CD14-positive monocyte (primary cell): ENCODE results near the gene TRIM7. TPM values are rescaled to one million over a fixed set of nuclear protein-coding genes. Genes with fewer than 3 reads are reported as not detected.
A peak's percentile ranks its signal among the peaks of the same experiment; 100 is the strongest.

Experiments
- DNase-seq, 3 donors: peaks; one replicate each; pipeline ENCODE4 v3.0.0-alpha.2; 2011 to 2022
- H2AFZ ChIP-seq: 2 replicates; pipeline ENCODE4 v1.6.0; 2012; ENCODE audit warnings: mild to moderate bottlenecking, low read depth, low read length, inconsistent platforms; ENCODE audit not compliant: insufficient read depth, poor library complexity, severe bottlenecking
- H3K27ac ChIP-seq, 2 donors: 1 replicate in 1 of 2; 2 replicates in 1 of 2; pipeline ENCODE4 v1.5.1; 2012 to 2013; ENCODE audit warnings: low read length in 2 of 2, control low read depth in 1 of 2, inconsistent platforms in 1 of 2, low read depth in 1 of 2, mild to moderate bottlenecking in 1 of 2
- H3K27me3 ChIP-seq, 2 donors: one replicate each; pipeline versions ENCODE4 v1.6.0 to v1.6.1; 2011 to 2013; ENCODE audit warnings: low read length in 2 of 2; ENCODE audit not compliant: control insufficient read depth in 2 of 2, insufficient read depth in 2 of 2
- H3K36me3 ChIP-seq, 2 donors: replicated peaks in 1 of 2; 1 replicate in 1 of 2; 2 replicates in 1 of 2; pipeline versions ENCODE4 v1.5.1 to v1.6.1; 2012 to 2013; ENCODE audit warnings: low read length in 2 of 2, control low read depth in 1 of 2, inconsistent platforms in 1 of 2, mild to moderate bottlenecking in 1 of 2; ENCODE audit not compliant: insufficient read depth in 2 of 2, control insufficient read depth in 1 of 2
- H3K4me1 ChIP-seq, 2 donors: 1 replicate in 1 of 2; 2 replicates in 1 of 2; pipeline versions ENCODE4 v1.5.1 to v1.6.1; 2012 to 2013; ENCODE audit warnings: low read length in 2 of 2, control low read depth in 1 of 2, inconsistent platforms in 1 of 2, mild to moderate bottlenecking in 1 of 2, moderate library complexity in 1 of 2; ENCODE audit not compliant: insufficient read depth in 2 of 2, control insufficient read depth in 1 of 2
- H3K4me2 ChIP-seq: replicated peaks from 2 replicates; pipeline ENCODE3; 2012; ENCODE audit warnings: low read length, moderate library complexity, mild to moderate bottlenecking; ENCODE audit not compliant: poor library complexity, severe bottlenecking; ENCODE audit errors: extremely low read depth
- H3K4me3 ChIP-seq, 3 experiments: fragments of 200-600 bp in 1 of 3; sonication (generic) in 1 of 3; replicated peaks in 1 of 3; 1 replicate in 2 of 3; 2 replicates in 1 of 3; pipeline ENCODE4 v1.5.1; 2011 to 2013; ENCODE audit warnings: low read length in 3 of 3, mild to moderate bottlenecking in 3 of 3, control low read depth in 2 of 3, low read depth in 2 of 3, inconsistent platforms in 1 of 3, moderate library complexity in 1 of 3
- H3K79me2 ChIP-seq: 2 replicates; pipeline ENCODE4 v1.6.0; 2012; ENCODE audit warnings: mild to moderate bottlenecking, control low read depth, inconsistent platforms, low read length, moderate library complexity; ENCODE audit not compliant: insufficient read depth
- H3K9ac ChIP-seq: 2 replicates; pipeline ENCODE4 v1.6.0; 2017; ENCODE audit warnings: low read length, mild to moderate bottlenecking; ENCODE audit not compliant: insufficient read depth, poor library complexity, severe bottlenecking
- H3K9me3 ChIP-seq, 2 donors: replicated peaks in 1 of 2; 1 replicate in 1 of 2; 2 replicates in 1 of 2; pipeline versions ENCODE4 v1.5.1 to v1.6.1; 2012 to 2013; ENCODE audit warnings: low read length in 2 of 2, control low read depth in 1 of 2; ENCODE audit not compliant: control insufficient read depth in 1 of 2, insufficient read depth in 1 of 2
- H4K20me1 ChIP-seq: 2 replicates; pipeline ENCODE4 v1.6.0; 2012; ENCODE audit warnings: mild to moderate bottlenecking, low read length, control low read depth, moderate library complexity; ENCODE audit not compliant: insufficient read depth
- H3K27ac Mint-ChIP-seq, 7 donors: one replicate each; pipeline ENCODE4 v1.8.0; 2020; ENCODE audit warnings: mild to moderate bottlenecking in 7 of 7, mixed read lengths in 7 of 7, moderate library complexity in 6 of 7, inconsistent platforms in 2 of 7
- H3K27me3 Mint-ChIP-seq, 3 donors: one replicate each; pipeline ENCODE4 v1.8.0; 2021 to 2022; ENCODE audit warnings: low read depth in 3 of 3, mild to moderate bottlenecking in 3 of 3, mixed read lengths in 3 of 3, moderate library complexity in 3 of 3, inconsistent platforms in 1 of 3
- H3K36me3 Mint-ChIP-seq, 2 donors: one replicate each; pipeline ENCODE4 v1.8.0; 2020; ENCODE audit warnings: mixed read lengths in 2 of 2, inconsistent platforms in 1 of 2, mild to moderate bottlenecking in 1 of 2
- H3K4me1 Mint-ChIP-seq: one replicate; pipeline ENCODE4 v1.8.0; 2020; ENCODE audit warnings: mild to moderate bottlenecking, mixed read lengths
- H3K4me3 Mint-ChIP-seq, 2 donors: one replicate each; pipeline ENCODE4 v1.8.0; 2020; ENCODE audit warnings: mild to moderate bottlenecking in 2 of 2, mixed read lengths in 2 of 2, moderate library complexity in 1 of 2
- H3K9me3 Mint-ChIP-seq, 7 donors: one replicate each; pipeline ENCODE4 v1.8.0; 2020 to 2022; ENCODE audit warnings: mixed read lengths in 7 of 7, mild to moderate bottlenecking in 6 of 7, moderate library complexity in 6 of 7, inconsistent platforms in 2 of 7
- WGBS: methylation state at CpG from one replicate; pipeline ENCODE4 v1.1.5; 2013; ENCODE audit warnings: missing lambda C conversion rate; ENCODE audit not compliant: insufficient coverage; 5-methylcytosine and 5-hydroxymethylcytosine counted together
- intact Hi-C, 2 donors: fragments of 100-400 bp; cut with micrococcal nuclease; formaldehyde crosslinking; loops; one replicate each; pipeline versions ENCODE4 v1.15.0 to v1.15.1; 2023
- polyA plus RNA-seq, 3 donors: library from polyadenylated mRNA; depleted of rRNA in 1 of 3; unstranded in 2 of 3; stranded (reverse) in 1 of 3; fragments of 300-500 nt in 2 of 3; fragments of >200 nt in 1 of 3; fragmentation: Illumina TruSeq in 2 of 3; gene quantifications; 1 replicate in 2 of 3; 2 replicates in 1 of 3; pipeline ENCODE4 v1.2.3, GENCODE V29; 2012 to 2021
- TF ChIP-seq, protein P1 (sequence below): fragments of 200-600 bp; IDR thresholded peaks from one replicate; pipeline ENCODE4 v1.8.0; 2022; ENCODE audit warnings: antibody characterized with exemption, mild to moderate bottlenecking

TRIM7 gene
- polyA plus RNA-seq, 3 donors = 9.5 to 12.8 (median 10.3) TPM

DNA sequence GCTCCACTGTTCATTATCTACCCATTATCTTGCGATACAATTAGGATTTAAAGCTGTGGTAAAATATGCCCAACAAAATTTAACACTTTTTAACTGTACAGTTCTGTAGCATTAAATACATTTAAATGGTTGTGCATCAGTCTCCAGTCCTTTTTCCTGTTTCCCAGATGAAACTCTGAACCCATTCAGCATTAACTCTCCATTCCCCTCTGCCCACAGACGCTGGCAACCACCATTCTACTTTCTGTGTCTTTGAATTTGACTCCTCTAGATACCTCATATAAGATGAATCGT lies 2.9 kb upstream of the TRIM7 start:
- DNase-seq = no peak
- intact Hi-C loops = no loop called here
- H3K27ac Mint-ChIP-seq = no peak overlapping the region
- Histone ChIP-seq H3K4me1 (peaks cover 41 to 49% of the 10 kb centered on the region in 2 donors), H3K4me3 (peak overlapping the region in 1 of 3 experiments; percentile 81), H3K4me2 (peak overlapping the region; percentile 93), H3K27ac (no peak overlapping the region), H3K27me3 (peaks cover 6 to 30% of the 10 kb centered on the region in 2 donors), H4K20me1 (no peaks in the 10 kb centered on the region), H3K9ac (no peak overlapping the region), H3K79me2 (no peaks in the 10 kb centered on the region), H3K36me3 (no peaks in the 10 kb centered on the region), H2AFZ (no peak overlapping the region), H3K9me3 (no peaks in the 10 kb centered on the region)
- peaks cover 44% of the 10 kb centered on the region for H3K4me1 Mint-ChIP-seq
- peak overlapping the region; percentile 92 to 99 for H3K4me3 Mint-ChIP-seq
- H3K9me3 Mint-ChIP-seq = peaks cover 0 to 16% (median 7%) of the 10 kb centered on the region in 7 donors
- H3K27me3 Mint-ChIP-seq = peaks cover 30 to 36% (median 31%) of the 10 kb centered on the region in 3 donors
- WGBS = 0% methylated on average over 1 of the region's 3 CpGs
- H3K36me3 Mint-ChIP-seq = peaks cover 8 to 13% of the 10 kb centered on the region in 2 donors
- TF ChIP-seq, protein P1, sequence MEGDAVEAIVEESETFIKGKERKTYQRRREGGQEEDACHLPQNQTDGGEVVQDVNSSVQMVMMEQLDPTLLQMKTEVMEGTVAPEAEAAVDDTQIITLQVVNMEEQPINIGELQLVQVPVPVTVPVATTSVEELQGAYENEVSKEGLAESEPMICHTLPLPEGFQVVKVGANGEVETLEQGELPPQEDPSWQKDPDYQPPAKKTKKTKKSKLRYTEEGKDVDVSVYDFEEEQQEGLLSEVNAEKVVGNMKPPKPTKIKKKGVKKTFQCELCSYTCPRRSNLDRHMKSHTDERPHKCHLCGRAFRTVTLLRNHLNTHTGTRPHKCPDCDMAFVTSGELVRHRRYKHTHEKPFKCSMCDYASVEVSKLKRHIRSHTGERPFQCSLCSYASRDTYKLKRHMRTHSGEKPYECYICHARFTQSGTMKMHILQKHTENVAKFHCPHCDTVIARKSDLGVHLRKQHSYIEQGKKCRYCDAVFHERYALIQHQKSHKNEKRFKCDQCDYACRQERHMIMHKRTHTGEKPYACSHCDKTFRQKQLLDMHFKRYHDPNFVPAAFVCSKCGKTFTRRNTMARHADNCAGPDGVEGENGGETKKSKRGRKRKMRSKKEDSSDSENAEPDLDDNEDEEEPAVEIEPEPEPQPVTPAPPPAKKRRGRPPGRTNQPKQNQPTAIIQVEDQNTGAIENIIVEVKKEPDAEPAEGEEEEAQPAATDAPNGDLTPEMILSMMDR = no peak

DNA sequence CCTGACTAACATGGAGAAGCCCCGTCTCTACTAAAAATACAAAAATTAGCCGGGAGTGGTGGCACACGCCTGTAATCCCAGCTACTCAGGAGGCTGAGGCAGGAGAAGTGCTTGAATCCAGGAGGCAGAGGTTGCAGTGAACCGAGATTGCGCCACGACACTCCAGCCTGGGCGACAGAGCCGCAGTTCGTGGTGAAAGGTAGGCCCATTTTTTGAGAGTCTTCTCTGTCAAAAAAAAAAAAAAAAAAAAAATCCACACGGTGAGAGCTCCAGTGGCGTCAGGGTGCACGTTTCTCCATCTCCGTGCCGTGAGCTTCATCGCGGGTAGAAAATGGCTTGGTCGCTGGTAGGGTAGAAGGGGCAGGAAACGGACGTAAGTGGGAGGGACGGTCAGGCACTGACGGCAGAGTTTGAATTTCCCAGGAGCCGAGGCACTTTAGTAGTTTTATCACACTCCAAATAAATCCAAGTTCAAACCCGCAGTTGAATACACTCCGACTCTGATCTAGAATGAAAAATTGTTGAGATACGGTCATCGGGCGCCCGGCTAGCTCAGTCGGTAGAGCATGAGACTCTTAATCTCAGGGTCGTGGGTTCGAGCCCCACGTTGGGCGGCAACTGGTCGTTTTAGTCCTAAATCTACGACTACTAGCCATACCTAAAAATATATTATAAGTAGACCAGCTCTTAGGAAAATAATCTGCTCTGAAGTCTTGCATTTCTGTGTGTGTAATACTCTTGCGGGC lies 2.4 kb upstream of the TRIM7 start:
- H3K27ac Mint-ChIP-seq = peak overlapping the region in 6 of 7 donors; percentile 17 to 77 (median 53)
- 0% methylated on average over 16 of the region's 36 CpGs for WGBS
- no peaks in the 10 kb centered on the region for H4K20me1 ChIP-seq
- peak overlapping the region; percentile 92 to 99 for H3K4me3 Mint-ChIP-seq
- no peaks in the 10 kb centered on the region for H3K9me3 ChIP-seq
- peaks cover 8 to 13% of the 10 kb centered on the region in 2 donors for H3K36me3 Mint-ChIP-seq
- no peaks in the 10 kb centered on the region for H3K36me3 ChIP-seq
- H3K79me2 ChIP-seq = no peaks in the 10 kb centered on the region
- peaks cover 30 to 36% (median 30%) of the 10 kb centered on the region in 3 donors for H3K27me3 Mint-ChIP-seq
- peak overlapping the region; percentile 59 for H2AFZ ChIP-seq
- no peak overlapping the region for H3K27ac ChIP-seq
- peaks cover 47% of the 10 kb centered on the region for H3K4me1 Mint-ChIP-seq
- intact Hi-C loops = no loop called here
- H3K4me1 ChIP-seq = peaks cover 44 to 54% of the 10 kb centered on the region in 2 donors
- H3K4me3 ChIP-seq = peak overlapping the region; percentile 13 to 81 (median 36)
- H3K4me2 ChIP-seq = peak overlapping the region; percentile 93
- H3K9ac ChIP-seq = no peak overlapping the region
- TF ChIP-seq, protein P1 = no peak
- H3K9me3 Mint-ChIP-seq = peaks cover 0 to 16% (median 7%) of the 10 kb centered on the region in 7 donors
- H3K27me3 ChIP-seq = peaks cover 6 to 30% of the 10 kb centered on the region in 2 donors
- DNase-seq = peak; percentile 37 to 56 (median 44)
